SK-N-SH (cell line): ENCODE data around the gene TM7SF3. TPM values are rescaled to one million over a fixed set of nuclear protein-coding genes. Genes with fewer than 3 reads are reported as not detected.

Experiments
- CTCF ChIA-PET: fragments of 300-600, 350-600 bp; formaldehyde crosslinking; extraction: SDS; loops from one replicate; lab custom pipeline; 2021; lab: Yijun Ruan, JAX
- POLR2A ChIA-PET: fragments of 350-600 bp; sonication (Branson Sonifier 250); formaldehyde crosslinking; extraction: SDS; loops from one replicate; lab custom pipeline; 2020; ENCODE audit warnings: antibody characterized with exemption, inconsistent platforms; lab: Yijun Ruan, JAX
- DNase-seq: peaks from one replicate; pipeline ENCODE4 v3.0.0; 2012
- H2AFZ ChIP-seq: fragments of 200-600 bp; sonication (generic); 2 replicates; pipeline ENCODE4 v1.8.1; 2016; ENCODE audit warnings: antibody characterized with exemption, mild to moderate bottlenecking, low read depth
- H3F3A ChIP-seq: fragments of 200-600 bp; sonication (generic); replicated peaks from 2 replicates; pipeline ENCODE3; 2016; ENCODE audit warnings: antibody characterized with exemption, mild to moderate bottlenecking; ENCODE audit not compliant: insufficient read depth
- H3K27ac ChIP-seq, 2 experiments: fragments of 200-500 bp in 1 of 2; fragments of 200-600 bp in 1 of 2; sonication (Bioruptor generic) in 1 of 2; sonication (generic), shearing (Covaris generic) in 1 of 2; 2 replicates each; pipeline versions ENCODE4 v1.5.1 to v1.6.1; 2014 to 2016; ENCODE audit warnings: low read depth in 2 of 2, inconsistent platforms in 1 of 2, low read length in 1 of 2, mild to moderate bottlenecking in 1 of 2, mixed read lengths in 1 of 2
- H3K27me3 ChIP-seq: fragments of 200-600 bp; sonication (generic), shearing (Covaris generic); 2 replicates; pipeline ENCODE4 v1.6.1; 2016; ENCODE audit warnings: mixed run types; ENCODE audit not compliant: insufficient read depth
- H3K36me3 ChIP-seq, 2 experiments: fragments of 200-500 bp in 1 of 2; fragments of 200-600 bp in 1 of 2; sonication (Bioruptor generic) in 1 of 2; sonication (generic) in 1 of 2; replicated peaks in 1 of 2; 2 replicates each; pipeline versions ENCODE3 to v1.5.1; 2014 to 2016; ENCODE audit warnings: low read length in 1 of 2, mild to moderate bottlenecking in 1 of 2; ENCODE audit not compliant: insufficient read depth in 2 of 2, control insufficient read depth in 1 of 2
- H3K4me1 ChIP-seq, 2 experiments: fragments of 200-500 bp in 1 of 2; fragments of 200-600 bp in 1 of 2; sonication (Bioruptor generic) in 1 of 2; sonication (generic), shearing (Covaris generic) in 1 of 2; 2 replicates each; pipeline versions ENCODE4 v1.5.1 to v1.6.1; 2014 to 2016; ENCODE audit warnings: low read depth in 1 of 2, low read length in 1 of 2, mixed run types in 1 of 2; ENCODE audit not compliant: insufficient read depth in 2 of 2, control insufficient read depth in 1 of 2
- H3K4me2 ChIP-seq: fragments of 200-600 bp; sonication (generic), shearing (Covaris generic); 2 replicates; pipeline ENCODE4 v1.6.1; 2017; ENCODE audit warnings: mixed run types
- H3K4me3 ChIP-seq, 2 experiments: fragments of 200-500 bp in 1 of 2; fragments of 200-600 bp in 1 of 2; sonication (Bioruptor generic) in 1 of 2; sonication (generic), shearing (Covaris generic) in 1 of 2; 2 replicates each; pipeline versions ENCODE4 v1.5.1 to v1.8.1; 2014 to 2016; ENCODE audit warnings: low read depth in 2 of 2, inconsistent platforms in 1 of 2, low read length in 1 of 2, mild to moderate bottlenecking in 1 of 2, mixed read lengths in 1 of 2, moderate library complexity in 1 of 2
- H3K79me2 ChIP-seq: fragments of 200-600 bp; sonication (generic); 2 replicates; pipeline ENCODE4 v1.8.1; 2017; ENCODE audit warnings: mild to moderate bottlenecking; ENCODE audit not compliant: insufficient read depth
- H3K9ac ChIP-seq: fragments of 200-600 bp; sonication (generic); 2 replicates; pipeline ENCODE4 v1.6.1; 2017; ENCODE audit warnings: mixed run types
- H3K9me2 ChIP-seq: fragments of 200-600 bp; sonication (generic); 2 replicates; pipeline ENCODE4 v1.6.1; 2017; ENCODE audit warnings: mixed run types
- H3K9me3 ChIP-seq: fragments of 200-600 bp; sonication (generic); 2 replicates; pipeline ENCODE4 v1.6.1; 2017; ENCODE audit warnings: mixed run types, mild to moderate bottlenecking, moderate library complexity
- H4K20me1 ChIP-seq: fragments of 200-600 bp; sonication (generic); 2 replicates; pipeline ENCODE4 v1.6.1; 2017; ENCODE audit warnings: mild to moderate bottlenecking, mixed run types; ENCODE audit not compliant: insufficient read depth
- CHD2 ChIP-seq: fragments of 150-350 bp; IDR thresholded peaks from 2 replicates; pipeline ENCODE4 v1.6.1; 2018; ENCODE audit warnings: low read length; ENCODE audit not compliant: partially characterized antibody
- ELF1 ChIP-seq: IDR thresholded peaks from 2 replicates; pipeline ENCODE4 v1.4.0; 2012
- EZH2phosphoT487 ChIP-seq: fragments of 200-600 bp; sonication (generic); IDR thresholded peaks from 2 replicates; pipeline ENCODE4 v1.6.1; 2017; ENCODE audit warnings: low read depth, mixed run types, mild to moderate bottlenecking, antibody characterized with exemption, moderate library complexity, borderline replicate concordance
- FOXM1 ChIP-seq: IDR thresholded peaks from 2 replicates; pipeline ENCODE4 v1.4.0; 2012; ENCODE audit warnings: low read depth, mild to moderate bottlenecking
- GATA2 ChIP-seq: sonication (generic); formaldehyde crosslinking; IDR thresholded peaks from 2 replicates; pipeline ENCODE4 v1.5.0; 2020; ENCODE audit warnings: mild to moderate bottlenecking, missing genetic modification reagents
- RFX5 ChIP-seq: IDR thresholded peaks from 2 replicates; pipeline ENCODE4 v1.6.1; 2012; ENCODE audit warnings: mild to moderate bottlenecking, improper control_type of control experiment, low read length
- TAF1 ChIP-seq: IDR thresholded peaks from 2 replicates; pipeline ENCODE4 v1.6.1; 2012; ENCODE audit warnings: low read depth, mild to moderate bottlenecking, low read length, moderate library complexity, borderline replicate concordance
- YY1 ChIP-seq: IDR thresholded peaks from 2 replicates; pipeline ENCODE4 v1.4.0; 2012; ENCODE audit warnings: low read depth, mild to moderate bottlenecking
- WGBS: methylation state at CpG from one replicate; pipeline ENCODE4 v1.1.6; 2017; ENCODE audit warnings: low lambda C conversion rate; 5-methylcytosine and 5-hydroxymethylcytosine counted together
- polyA plus RNA-seq, 3 experiments: library from polyadenylated mRNA; depleted of rRNA; stranded (reverse); fragments of >200 nt; gene quantifications; 2 replicates each; pipeline ENCODE4 v1.2.3, GENCODE V29; 2012
- TF ChIP-seq, protein P1 (sequence below): IDR thresholded peaks from 2 replicates; pipeline ENCODE4 v1.4.0; 2012; ENCODE audit warnings: low read depth, borderline replicate concordance
- TF ChIP-seq, protein P2 (sequence below): IDR thresholded peaks from 2 replicates; pipeline ENCODE4; 2012
- TF ChIP-seq, protein P3 (sequence below): fragments of 150-350 bp; IDR thresholded peaks from 2 replicates; pipeline ENCODE4 v1.6.1; 2017; ENCODE audit warnings: antibody characterized with exemption, low read length, low read depth, borderline replicate concordance
- TF ChIP-seq, protein P4 (sequence below): fragments of 150-350 bp; IDR thresholded peaks from 2 replicates; pipeline ENCODE4 v1.6.1; 2016; ENCODE audit warnings: mild to moderate bottlenecking, low read depth, low read length

The TM7SF3 gene
- polyA plus RNA-seq, 1 of the 3 experiments (the other 2 are of a cell fraction): 72.1 TPM

DNA sequence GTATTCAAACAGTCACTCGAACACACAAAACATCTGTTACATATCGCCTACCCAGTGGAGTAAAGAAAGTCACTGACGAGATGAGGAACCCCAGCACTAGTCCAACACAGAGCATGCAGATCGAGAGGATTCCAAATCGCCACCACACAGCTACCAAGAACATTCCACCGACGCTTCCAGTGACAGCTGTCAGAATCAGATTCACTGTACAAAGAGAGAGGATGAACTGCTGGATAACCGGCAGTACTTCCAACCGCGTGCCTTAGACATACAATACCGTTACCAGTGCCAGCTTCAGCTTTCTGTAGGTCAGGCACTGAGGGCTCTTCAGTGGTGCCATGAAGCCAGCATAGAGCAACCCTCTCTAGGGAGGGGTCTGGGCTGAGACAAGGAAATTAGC lies 34.5 kb downstream of the TM7SF3 start (continued):
- TF ChIP-seq, protein P1, sequence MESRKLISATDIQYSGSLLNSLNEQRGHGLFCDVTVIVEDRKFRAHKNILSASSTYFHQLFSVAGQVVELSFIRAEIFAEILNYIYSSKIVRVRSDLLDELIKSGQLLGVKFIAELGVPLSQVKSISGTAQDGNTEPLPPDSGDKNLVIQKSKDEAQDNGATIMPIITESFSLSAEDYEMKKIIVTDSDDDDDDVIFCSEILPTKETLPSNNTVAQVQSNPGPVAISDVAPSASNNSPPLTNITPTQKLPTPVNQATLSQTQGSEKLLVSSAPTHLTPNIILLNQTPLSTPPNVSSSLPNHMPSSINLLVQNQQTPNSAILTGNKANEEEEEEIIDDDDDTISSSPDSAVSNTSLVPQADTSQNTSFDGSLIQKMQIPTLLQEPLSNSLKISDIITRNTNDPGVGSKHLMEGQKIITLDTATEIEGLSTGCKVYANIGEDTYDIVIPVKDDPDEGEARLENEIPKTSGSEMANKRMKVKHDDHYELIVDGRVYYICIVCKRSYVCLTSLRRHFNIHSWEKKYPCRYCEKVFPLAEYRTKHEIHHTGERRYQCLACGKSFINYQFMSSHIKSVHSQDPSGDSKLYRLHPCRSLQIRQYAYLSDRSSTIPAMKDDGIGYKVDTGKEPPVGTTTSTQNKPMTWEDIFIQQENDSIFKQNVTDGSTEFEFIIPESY: no peak
- TF ChIP-seq, protein P2, sequence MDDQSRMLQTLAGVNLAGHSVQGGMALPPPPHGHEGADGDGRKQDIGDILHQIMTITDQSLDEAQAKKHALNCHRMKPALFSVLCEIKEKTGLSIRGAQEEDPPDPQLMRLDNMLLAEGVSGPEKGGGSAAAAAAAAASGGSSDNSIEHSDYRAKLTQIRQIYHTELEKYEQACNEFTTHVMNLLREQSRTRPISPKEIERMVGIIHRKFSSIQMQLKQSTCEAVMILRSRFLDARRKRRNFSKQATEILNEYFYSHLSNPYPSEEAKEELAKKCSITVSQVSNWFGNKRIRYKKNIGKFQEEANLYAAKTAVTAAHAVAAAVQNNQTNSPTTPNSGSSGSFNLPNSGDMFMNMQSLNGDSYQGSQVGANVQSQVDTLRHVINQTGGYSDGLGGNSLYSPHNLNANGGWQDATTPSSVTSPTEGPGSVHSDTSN: no peak
- TF ChIP-seq TAF1: no peak

DNA sequence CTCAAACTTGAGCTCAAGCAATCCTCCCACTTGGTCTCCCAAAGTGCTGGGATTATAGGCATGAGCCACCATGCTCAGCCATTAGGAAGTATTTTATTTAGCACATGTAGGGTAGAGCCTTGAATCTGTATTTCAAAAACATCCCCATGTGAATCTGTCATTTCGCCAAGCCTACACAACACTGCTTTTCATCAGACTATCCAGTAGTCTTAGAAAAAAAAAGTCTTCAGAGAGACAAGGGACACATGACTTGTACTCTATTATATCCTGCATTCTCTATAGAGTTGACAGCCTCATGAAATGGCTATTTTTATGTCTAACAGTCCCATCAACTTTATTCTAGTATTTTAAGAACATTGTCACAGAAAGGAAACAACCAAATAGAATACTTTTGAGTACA lies 35.4 kb downstream of the TM7SF3 start:
- TF ChIP-seq FOXM1: no peak
- no peak for TF ChIP-seq ELF1
- no peak for TF ChIP-seq EZH2phosphoT487
- TF ChIP-seq, protein P3, sequence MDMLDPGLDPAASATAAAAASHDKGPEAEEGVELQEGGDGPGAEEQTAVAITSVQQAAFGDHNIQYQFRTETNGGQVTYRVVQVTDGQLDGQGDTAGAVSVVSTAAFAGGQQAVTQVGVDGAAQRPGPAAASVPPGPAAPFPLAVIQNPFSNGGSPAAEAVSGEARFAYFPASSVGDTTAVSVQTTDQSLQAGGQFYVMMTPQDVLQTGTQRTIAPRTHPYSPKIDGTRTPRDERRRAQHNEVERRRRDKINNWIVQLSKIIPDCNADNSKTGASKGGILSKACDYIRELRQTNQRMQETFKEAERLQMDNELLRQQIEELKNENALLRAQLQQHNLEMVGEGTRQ: no peak
- no peak for TF ChIP-seq GATA2 (CRISPR knock-in tag)
- no peak for TF ChIP-seq YY1
- no peak for TF ChIP-seq RFX5
- Histone ChIP-seq H2AFZ (no peak overlapping the region), H3K4me2 (no peak overlapping the region), H3K9me3 (no peaks in the 10 kb centered on the region), H3K9me2 (no peaks in the 10 kb centered on the region), H3K27me3 (no peaks in the 10 kb centered on the region), H3K36me3 (peaks cover 36 to 62% of the 10 kb centered on the region in 2 experiments), H3K4me3 (no peak overlapping the region), H3K27ac (no peak overlapping the region), H3K9ac (no peak overlapping the region), H3K79me2 (no peaks in the 10 kb centered on the region), H3K4me1 (no peaks in the 10 kb centered on the region; a peak in 1 of 4 replicates), H3F3A (peaks cover 3% of the 10 kb centered on the region), H4K20me1 (0 out of 2 replicates have a peak, but pooled peaks cover 3% of the 10 kb centered on the region)
- POLR2A ChIA-PET: no interaction called here
- WGBS: 96% methylated on average over 1 of the region's 1 CpG
- CTCF ChIA-PET: interaction anchor here (1.3 kb wide), 1 partner anchor 10 kb away, joined by 3 read pairs; no protein-coding TSS in a partner anchor
- no peak for DNase-seq

DNA sequence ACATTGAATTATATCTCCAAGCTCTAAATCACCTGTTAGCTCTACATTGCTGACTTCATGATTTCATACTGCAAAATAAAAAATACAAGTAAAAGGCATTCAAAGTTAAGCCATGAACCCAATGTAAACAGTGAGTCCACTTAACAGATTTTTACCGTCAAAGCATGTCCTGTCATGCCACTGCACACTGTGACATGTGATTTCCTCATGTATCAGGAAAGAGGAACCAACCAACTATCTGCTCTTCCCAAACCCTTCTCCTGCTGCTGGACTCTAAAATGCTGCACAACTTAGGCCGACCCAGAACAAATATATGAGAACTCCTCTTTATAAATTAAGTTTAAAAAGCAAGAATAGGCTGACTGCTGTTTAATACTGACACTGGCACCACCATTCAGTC lies 37.5 kb downstream of the TM7SF3 start:
- Histone ChIP-seq H3K27me3 (no peaks in the 10 kb centered on the region), H3K36me3 (peaks cover 42 to 61% of the 10 kb centered on the region in 2 experiments), H2AFZ (no peak overlapping the region), H3K9me3 (no peaks in the 10 kb centered on the region), H3K79me2 (no peaks in the 10 kb centered on the region), H4K20me1 (0 out of 2 replicates have a peak, but pooled peaks cover 3% of the 10 kb centered on the region), H3F3A (peaks cover 3% of the 10 kb centered on the region), H3K4me3 (no peak overlapping the region), H3K4me1 (no peaks in the 10 kb centered on the region; a peak in 1 of 4 replicates), H3K4me2 (no peak overlapping the region), H3K9ac (no peak overlapping the region), H3K9me2 (no peaks in the 10 kb centered on the region), H3K27ac (no peak overlapping the region)
- DNase-seq: no peak
- ChIA-PET POLR2A (no interaction called here), CTCF (interaction anchor here (0.6 kb wide), 1 partner anchor 56 kb away, joined by 3 read pairs; no protein-coding TSS in a partner anchor)
- WGBS: 98% methylated on average over 2 of the region's 2 CpGs
- TF ChIP-seq, protein P1: no peak
- no peak for TF ChIP-seq CHD2
- TF ChIP-seq EZH2phosphoT487: no peak
- no peak for TF ChIP-seq FOXM1
- TF ChIP-seq, protein P4, sequence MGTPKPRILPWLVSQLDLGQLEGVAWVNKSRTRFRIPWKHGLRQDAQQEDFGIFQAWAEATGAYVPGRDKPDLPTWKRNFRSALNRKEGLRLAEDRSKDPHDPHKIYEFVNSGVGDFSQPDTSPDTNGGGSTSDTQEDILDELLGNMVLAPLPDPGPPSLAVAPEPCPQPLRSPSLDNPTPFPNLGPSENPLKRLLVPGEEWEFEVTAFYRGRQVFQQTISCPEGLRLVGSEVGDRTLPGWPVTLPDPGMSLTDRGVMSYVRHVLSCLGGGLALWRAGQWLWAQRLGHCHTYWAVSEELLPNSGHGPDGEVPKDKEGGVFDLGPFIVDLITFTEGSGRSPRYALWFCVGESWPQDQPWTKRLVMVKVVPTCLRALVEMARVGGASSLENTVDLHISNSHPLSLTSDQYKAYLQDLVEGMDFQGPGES: no peak
- no peak for TF ChIP-seq RFX5
